Right cardiac atrium (tissue), 5 donors: Measurements from ENCODE around the gene RNF14. TPM values are rescaled to one million over a fixed set of nuclear protein-coding genes. Genes with fewer than 3 reads are reported as not detected.
A peak's percentile ranks its signal among the peaks of the same experiment; 100 is the strongest.

Experiments used
- ATAC-seq, 2 donors: fragments of 200-7000 bp; cut with Tn5 transposase; one replicate each; pipeline versions ENCODE4 v1.8.0 to v1.9.1; 2020; ENCODE audit warnings: moderate library complexity in 2 of 2, mild to moderate bottlenecking in 1 of 2
- DNase-seq, 3 donors: peaks; one replicate each; pipeline ENCODE4 v3.0.0-alpha.2; 2020
- H3K27ac ChIP-seq: one replicate; pipeline ENCODE4 v1.5.1; 2013; ENCODE audit warnings: mild to moderate bottlenecking, low read length, control low read depth, moderate library complexity
- H3K27me3 ChIP-seq: one replicate; pipeline ENCODE4 v1.6.1; 2013; ENCODE audit not compliant: control insufficient read depth, insufficient read depth
- H3K4me1 ChIP-seq: one replicate; pipeline ENCODE4 v1.6.1; 2013; ENCODE audit warnings: low read length; ENCODE audit not compliant: control insufficient read depth, insufficient read depth
- H3K4me3 ChIP-seq: one replicate; pipeline ENCODE4 v1.5.1; 2013; ENCODE audit warnings: low read length, control low read depth
- H3K9me3 ChIP-seq: one replicate; pipeline ENCODE4 v1.6.1; 2013; ENCODE audit warnings: low read length; ENCODE audit not compliant: control insufficient read depth
- WGBS: extraction: QIAGEN DNeasy Blood & Tissue Kit; methylation state at CpG from one replicate; pipeline ENCODE4 v1.1.7; 2013; 5-methylcytosine and 5-hydroxymethylcytosine counted together
- intact Hi-C, 4 donors: fragments of 100-400 bp; cut with DNase I; formaldehyde crosslinking; loops; one replicate each; pipeline versions ENCODE4 v1.11.0 to v1.14.0; 2022 to 2023
- polyA plus RNA-seq: library from polyadenylated mRNA; stranded (reverse); fragments of 200-250 nt; gene quantifications from one replicate; pipeline ENCODE4 v1.2.3, GENCODE V29; 2013
- total RNA-seq, 4 donors: library from RNA; stranded (reverse); fragmentation: NEBNext Ultra II Directional; extraction: Animal tissue kit (Norgen Biotek cat#: 25700); gene quantifications; one replicate each; pipeline ENCODE4 v1.2.1, GENCODE V29; 2021
- donor health status: healthy with polysubstance abuse.
- donor health status: DM: no; HTN: yes; CAD: no.
- donor health status: DM: no; HTN: no; CAD: no.
- donor health status: DM: no; HTN: yes; CAD: no; lungs with severe emphysema.
- donor health status: DM: yes; HTN: yes; CAD: no.

RNF14 gene
- total and polyA plus RNA-seq, 5 donors: 36.3 to 105 (median 92.8) TPM

GRCh38 chr5:142006363-142007236 is 37.7 kb downstream of the RNF14 start:
- Histone ChIP-seq H3K4me1 (peaks cover under 1% of the 10 kb centered on the region), H3K27ac (no peak overlapping the region), H3K4me3 (no peak overlapping the region), H3K9me3 (no peaks in the 10 kb centered on the region), H3K27me3 (no peaks in the 10 kb centered on the region)
- no peak for DNase-seq
- 80% methylated on average over 3 of the region's 3 CpGs for WGBS
- ATAC-seq: peak in 1 of 2 donors; percentile 18
- intact Hi-C loops: loop anchor here in 1 of 4 donors (10.0 kb wide), 1 partner anchor 128 kb away; no protein-coding TSS in a partner anchor

- no peak for ATAC-seq
- no peak overlapping the region for H3K27ac ChIP-seq
- intact Hi-C loops: loop anchor here in 1 of 4 donors (10.0 kb wide), 1 partner anchor 128 kb away; no protein-coding TSS in a partner anchor
- H3K9me3 ChIP-seq: no peaks in the 10 kb centered on the region
- peaks cover 4% of the 10 kb centered on the region for H3K4me1 ChIP-seq
- DNase-seq: no peak
- 93% methylated on average over 1 of the region's 1 CpG for WGBS
- H3K4me3 ChIP-seq: no peak overlapping the region
- no peaks in the 10 kb centered on the region for H3K27me3 ChIP-seq
Measured at GRCh38 chr5:142007237-142007544, 38.3 kb downstream of the RNF14 start.

- DNase-seq (no peak), ATAC-seq (no peak)
- Histone ChIP-seq H3K4me3 (no peak overlapping the region), H3K9me3 (no peaks in the 10 kb centered on the region), H3K27me3 (no peaks in the 10 kb centered on the region), H3K4me1 (peaks cover 4% of the 10 kb centered on the region), H3K27ac (no peak overlapping the region)
- intact Hi-C loops: loop anchor here in 1 of 4 donors (10.0 kb wide), 1 partner anchor 126 kb away; no protein-coding TSS in a partner anchor
Measured at GRCh38 chr5:142008813-142009212, 39.9 kb downstream of the RNF14 start.

DNA sequence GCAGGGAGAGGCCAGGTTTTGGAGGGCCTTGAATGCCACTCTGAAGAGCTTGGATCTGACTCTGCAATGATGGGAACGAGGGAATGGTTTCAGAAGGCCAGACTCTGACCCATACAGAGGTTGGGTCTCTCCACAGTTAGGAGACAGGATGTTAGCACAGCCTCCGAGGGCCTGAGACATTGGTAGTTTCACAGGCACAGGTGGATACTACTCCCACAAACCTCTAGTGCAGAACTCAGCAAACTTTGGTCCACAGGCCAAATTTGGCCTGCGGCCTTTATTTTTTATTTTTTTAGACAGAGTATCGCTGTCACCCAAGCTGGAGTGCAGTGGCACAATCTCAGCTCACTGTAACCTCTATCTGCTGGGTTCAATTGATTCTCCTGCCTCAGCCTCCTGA is 41.0 kb downstream of the RNF14 start:
- peaks cover 4% of the 10 kb centered on the region for H3K4me1 ChIP-seq
- DNase-seq: no peak
- ATAC-seq: no peak
- 89% methylated on average over 4 of the region's 4 CpGs for WGBS
- intact Hi-C loops: loop anchor here in 2 of 4 donors (5.0 to 10.0 kb wide), 3 partner anchors 55 to 132 kb away; no protein-coding TSS in a partner anchor
- no peaks in the 10 kb centered on the region for H3K27me3 ChIP-seq
- no peak overlapping the region for H3K4me3 ChIP-seq
- H3K27ac ChIP-seq: no peak overlapping the region
- no peaks in the 10 kb centered on the region for H3K9me3 ChIP-seq

DNA sequence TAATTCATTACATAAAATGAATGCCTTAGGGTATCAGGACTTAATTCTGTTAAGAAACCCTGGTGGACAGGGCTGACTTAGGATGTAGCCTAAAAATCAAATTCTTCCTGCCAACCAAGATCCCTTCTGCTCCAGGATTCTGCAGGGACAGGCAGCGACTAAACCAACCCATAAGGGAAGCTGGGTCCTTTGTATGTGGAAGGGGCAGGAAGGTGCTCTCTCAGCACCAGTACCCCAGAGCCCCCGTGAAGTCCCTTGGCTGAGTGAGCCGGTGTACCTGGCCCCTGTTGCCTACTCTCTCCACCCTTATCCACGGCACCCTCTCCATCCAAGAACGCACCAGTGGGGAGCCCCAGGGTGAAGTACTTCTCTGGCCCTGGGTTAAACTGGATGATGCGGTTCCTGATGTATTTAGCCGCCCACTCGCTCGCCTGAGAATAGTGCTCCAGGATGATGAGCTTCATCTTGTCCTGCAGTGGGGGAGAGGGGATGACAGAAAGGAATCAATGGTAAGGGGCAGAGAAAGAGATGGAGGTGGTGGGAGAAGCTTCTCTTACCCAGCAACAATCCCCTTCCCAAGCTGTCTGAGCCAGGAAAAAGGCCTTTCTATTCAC is 42.8 kb downstream of the RNF14 start:
- peaks cover 4% of the 10 kb centered on the region for H3K4me1 ChIP-seq

GRCh38 chr5:142012186-142012785 is 43.4 kb downstream of the RNF14 start:
- DNase-seq (peak; percentile 56 to 81 (median 79)), ATAC-seq (peak; percentile 30 to 32)
- Histone ChIP-seq H3K4me3 (peak overlapping the region; percentile 70), H3K27me3 (no peaks in the 10 kb centered on the region), H3K4me1 (peaks cover 4% of the 10 kb centered on the region), H3K27ac (peak overlapping the region; percentile 44), H3K9me3 (no peaks in the 10 kb centered on the region)
- WGBS: 15% methylated on average over 18 of the region's 18 CpGs
- intact Hi-C loops: loop anchor here in 1 of 4 donors (5.0 to 10.0 kb wide), 2 partner anchors 53 to 130 kb away; no protein-coding TSS in a partner anchor

More for the DNA sequence above, 42.8 kb downstream of the RNF14 start:
- H3K4me3 ChIP-seq: no peak overlapping the region
- H3K27ac ChIP-seq: no peak overlapping the region
- intact Hi-C loops: loop anchor here in 1 of 4 donors (5.0 to 10.0 kb wide), 2 partner anchors 53 to 131 kb away; no protein-coding TSS in a partner anchor
- 91% methylated on average over 9 of the region's 9 CpGs for WGBS
- H3K9me3 ChIP-seq: no peaks in the 10 kb centered on the region
- no peak for DNase-seq
- H3K27me3 ChIP-seq: no peaks in the 10 kb centered on the region
- no peak for ATAC-seq

GRCh38 chr5:142012792-142013388 is 44.0 kb downstream of the RNF14 start, which contains the start of gene GNPDA1:
Gene GNPDA1 (minus strand): TSS chr5:142013027. CDS start chr5:142012035, 992 bp downstream.
- Histone ChIP-seq H3K27me3 (no peaks in the 10 kb centered on the region), H3K9me3 (no peaks in the 10 kb centered on the region), H3K4me1 (peaks cover 4% of the 10 kb centered on the region), H3K27ac (peak within 1 kb of the TSS; percentile 73), H3K4me3 (peak within 1 kb of the TSS; percentile 70)
- DNase-seq: peak; percentile 83 to 94 (median 93)
- intact Hi-C loops: loop anchor here in 1 of 4 donors (5.0 to 10.0 kb wide), 2 partner anchors 52 to 129 kb away; no protein-coding TSS in a partner anchor
- ATAC-seq: peak; percentile 88 to 93
- 1% methylated on average over 58 of the region's 58 CpGs for WGBS

GRCh38 chr5:142013734-142014521 is 45.0 kb downstream of the RNF14 start:
- WGBS: 76% methylated on average over 16 of the region's 16 CpGs
- H3K27ac ChIP-seq: peak overlapping the region; percentile 32
- intact Hi-C loops: loop anchor here in 1 of 4 donors (5.0 to 10.0 kb wide), 2 partner anchors 51 to 128 kb away; no protein-coding TSS in a partner anchor
- peak; percentile 72 to 77 (median 75) for DNase-seq
- ATAC-seq: peak; percentile 22 to 56
- peak overlapping the region; percentile 70 for H3K4me3 ChIP-seq
- no peaks in the 10 kb centered on the region for H3K27me3 ChIP-seq
- H3K9me3 ChIP-seq: no peaks in the 10 kb centered on the region
- H3K4me1 ChIP-seq: peaks cover 4% of the 10 kb centered on the region

DNA sequence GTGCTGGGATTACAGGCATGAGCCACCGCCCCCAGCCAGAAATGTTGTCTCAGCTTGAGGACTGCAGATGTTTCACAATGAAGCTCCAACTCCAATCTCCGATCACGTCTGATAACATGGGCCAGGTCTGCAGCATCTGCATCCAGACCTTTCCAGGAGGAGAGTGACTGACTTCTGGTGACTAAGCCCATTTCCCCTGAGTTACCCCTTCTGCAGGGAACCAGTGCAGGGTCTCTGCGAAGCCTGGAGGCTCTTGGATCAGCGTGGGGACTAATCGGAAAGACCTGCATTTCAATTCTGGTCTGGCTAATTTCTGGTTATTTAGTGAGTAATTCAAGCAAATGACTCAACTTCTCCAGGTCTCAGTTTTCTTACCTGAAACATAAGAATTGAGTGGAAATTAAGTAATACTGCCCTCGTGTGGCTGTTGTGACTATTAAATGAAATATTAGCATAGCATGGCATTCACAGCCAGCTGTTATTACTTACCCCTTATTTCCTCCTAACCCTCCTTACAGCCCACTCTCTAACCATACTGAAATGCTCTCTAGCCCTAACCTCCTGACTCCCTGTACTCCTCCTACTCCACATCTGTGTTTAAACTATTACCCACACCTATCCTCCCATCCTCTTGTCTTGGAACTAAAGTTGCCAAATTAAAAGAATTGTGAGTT is 46.1 kb downstream of the RNF14 start:
- Histone ChIP-seq H3K27me3 (no peaks in the 10 kb centered on the region), H3K27ac (peak overlapping the region; percentile 38), H3K4me1 (peaks cover 4% of the 10 kb centered on the region), H3K4me3 (no peak overlapping the region), H3K9me3 (no peaks in the 10 kb centered on the region)
- ATAC-seq: peak in 1 of 2 donors; percentile 15
- no peak for DNase-seq
- WGBS: 63% methylated on average over 7 of the region's 7 CpGs
- intact Hi-C loops: loop anchor here in 1 of 4 donors (5.0 to 10.0 kb wide), 2 partner anchors 50 to 127 kb away; no protein-coding TSS in a partner anchor
